ENCODE data around the gene HCN1.
"Not testable (repeated sequence)": the region's sequence is repeated elsewhere in the genome, so short reads cannot be mapped to it uniquely, and the experiment has no call there.

The HCN1 gene

GRCh38 chr5:45596320-45596719 lies 99.9 kb downstream of the HCN1 start:
- DNase-seq (ENCODE audit: low read depth): no peak
- TF ChIP-seq, protein P1, sequence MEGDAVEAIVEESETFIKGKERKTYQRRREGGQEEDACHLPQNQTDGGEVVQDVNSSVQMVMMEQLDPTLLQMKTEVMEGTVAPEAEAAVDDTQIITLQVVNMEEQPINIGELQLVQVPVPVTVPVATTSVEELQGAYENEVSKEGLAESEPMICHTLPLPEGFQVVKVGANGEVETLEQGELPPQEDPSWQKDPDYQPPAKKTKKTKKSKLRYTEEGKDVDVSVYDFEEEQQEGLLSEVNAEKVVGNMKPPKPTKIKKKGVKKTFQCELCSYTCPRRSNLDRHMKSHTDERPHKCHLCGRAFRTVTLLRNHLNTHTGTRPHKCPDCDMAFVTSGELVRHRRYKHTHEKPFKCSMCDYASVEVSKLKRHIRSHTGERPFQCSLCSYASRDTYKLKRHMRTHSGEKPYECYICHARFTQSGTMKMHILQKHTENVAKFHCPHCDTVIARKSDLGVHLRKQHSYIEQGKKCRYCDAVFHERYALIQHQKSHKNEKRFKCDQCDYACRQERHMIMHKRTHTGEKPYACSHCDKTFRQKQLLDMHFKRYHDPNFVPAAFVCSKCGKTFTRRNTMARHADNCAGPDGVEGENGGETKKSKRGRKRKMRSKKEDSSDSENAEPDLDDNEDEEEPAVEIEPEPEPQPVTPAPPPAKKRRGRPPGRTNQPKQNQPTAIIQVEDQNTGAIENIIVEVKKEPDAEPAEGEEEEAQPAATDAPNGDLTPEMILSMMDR (conservative IDR thresholded peaks at IDR 0.05; ENCODE audit: low read depth, low read length): no peak
- H3K4me3 ChIP-seq (ENCODE audit: low read length): no peak overlapping the region

DNA sequence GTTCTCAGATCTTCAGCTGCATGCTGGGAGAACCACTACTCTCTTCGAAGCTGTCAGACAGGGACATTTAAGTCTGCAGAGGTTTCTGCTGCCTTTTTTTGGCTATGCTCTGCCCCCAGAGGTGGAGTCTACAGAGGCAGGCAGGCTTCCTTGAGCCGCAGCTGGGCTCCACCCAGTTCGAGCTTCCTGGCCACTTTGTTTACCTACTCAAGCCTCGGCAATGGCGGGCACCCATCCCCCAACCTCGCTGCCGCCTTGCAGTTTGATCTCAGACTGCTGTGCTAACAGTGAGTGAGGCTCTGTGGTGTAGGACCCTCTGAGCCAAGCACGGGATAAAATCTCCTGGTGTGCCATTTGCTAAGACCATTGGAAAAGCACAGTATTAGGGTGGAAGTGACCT lies 110.2 kb downstream of the HCN1 start:
- not testable (repeated sequence) for H3K4me3 ChIP-seq (ENCODE audit: low read length); DNase-seq (ENCODE audit: low read depth)

GRCh38 chr5:45578270-45578669 lies 117.9 kb downstream of the HCN1 start:
- DNase-seq (ENCODE audit: low read depth): peak; percentile 3
- H3K4me3 ChIP-seq (ENCODE audit: low read length): no peak overlapping the region
- TF ChIP-seq, protein P1 (conservative IDR thresholded peaks at IDR 0.05; ENCODE audit: low read depth, low read length): no peak

DNA sequence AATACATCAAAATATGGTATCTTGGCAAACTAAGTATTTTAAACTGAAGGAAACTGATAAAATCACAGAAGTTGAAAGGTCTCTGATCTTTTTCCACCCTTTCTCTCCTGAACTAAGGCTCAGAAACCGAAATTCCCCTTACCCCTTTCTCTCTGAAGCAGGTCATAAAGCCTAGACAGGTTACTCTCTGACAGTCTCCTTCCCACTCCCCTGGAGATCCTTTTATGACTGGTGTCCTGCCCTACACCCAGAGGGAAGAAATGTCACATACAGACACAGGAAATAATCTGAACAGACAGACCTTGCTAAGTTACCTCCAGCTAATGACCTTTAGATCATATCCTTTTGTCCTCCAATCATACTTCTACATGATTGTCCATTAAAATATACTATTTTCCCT lies 127.4 kb downstream of the HCN1 start:
- DNase-seq (ENCODE audit: low read depth): no peak
- TF ChIP-seq, protein P1 (conservative IDR thresholded peaks at IDR 0.05; ENCODE audit: low read depth, low read length): no peak
- H3K4me3 ChIP-seq (ENCODE audit: low read length): no peak overlapping the region

DNA sequence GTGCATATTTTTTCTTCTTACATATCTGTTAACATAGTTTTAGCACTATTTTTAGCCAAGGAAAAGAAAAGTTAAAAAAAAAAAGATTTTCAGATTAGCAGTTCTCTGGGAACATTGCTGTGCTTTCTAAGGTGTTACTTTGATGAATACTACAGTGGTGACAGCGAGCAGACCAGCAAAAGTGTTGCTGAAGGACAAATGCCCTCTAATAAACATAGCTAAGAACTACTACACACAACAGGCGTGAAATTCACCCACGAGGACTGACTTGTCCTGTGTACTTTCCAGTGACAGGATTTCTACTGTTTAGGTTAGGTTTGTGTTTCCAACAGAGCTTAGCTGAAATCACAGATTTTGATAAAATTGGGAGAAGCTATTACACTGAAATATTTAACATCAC lies 153.8 kb downstream of the HCN1 start:
- TF ChIP-seq, protein P1 (conservative IDR thresholded peaks at IDR 0.05; ENCODE audit: low read depth, low read length): no peak
- DNase-seq (ENCODE audit: low read depth): no peak
- H3K4me3 ChIP-seq (ENCODE audit: low read length): no peak overlapping the region

GRCh38 chr5:45533663-45534062 lies 162.5 kb downstream of the HCN1 start:
- H3K4me3 ChIP-seq (ENCODE audit: low read length): no peak overlapping the region
- TF ChIP-seq, protein P1 (conservative IDR thresholded peaks at IDR 0.05; ENCODE audit: low read depth, low read length): no peak
- DNase-seq (ENCODE audit: low read depth): no peak

GRCh38 chr5:45532826-45533624 lies 163.2 kb downstream of the HCN1 start:
- no peak overlapping the region for H3K4me3 ChIP-seq (ENCODE audit: low read length)
- TF ChIP-seq, protein P1 (conservative IDR thresholded peaks at IDR 0.05; ENCODE audit: low read depth, low read length): no peak
- DNase-seq (ENCODE audit: low read depth): no peak
